Middle frontal gyrus (tissue), 1 donor: ENCODE data around the gene TRIM71.
"Not testable (repeated sequence)": the region's sequence is repeated elsewhere in the genome, so short reads cannot be mapped to it uniquely, and the experiment has no call there.

Source experiments
- DNase-seq: peaks from one replicate; pipeline ENCODE4 v3.0.0-alpha.2; 2015; ENCODE audit warnings: low spot score; ENCODE audit errors: extremely low spot score

TRIM71 gene

GRCh38 chr3:32817558-32818228 lies at the start of gene TRIM71:
TRIM71 (plus strand) TSS chr3:32817997; CDS start chr3:32818081, 84 bp downstream.
- no peak for DNase-seq

- no peak for DNase-seq
Measured at GRCh38 chr3:32778389-32778788, 39.4 kb upstream of the TRIM71 start.

- no peak for DNase-seq
Measured at GRCh38 chr3:32780071-32780734, 37.6 kb upstream of the TRIM71 start.

- DNase-seq, result no peak
Measured at GRCh38 chr3:32780735-32781210, 37.0 kb upstream of the TRIM71 start.

- peak; percentile 47 for DNase-seq
Measured at GRCh38 chr3:32781211-32781968, 36.4 kb upstream of the TRIM71 start.

- DNase-seq, result not testable (repeated sequence)
Measured at GRCh38 chr3:32781969-32782270, 35.9 kb upstream of the TRIM71 start.

GRCh38 chr3:32782407-32782806 lies 35.4 kb upstream of the TRIM71 start:
- DNase-seq, result no peak

- DNase-seq, result no peak
Measured at GRCh38 chr3:32791833-32792232, 26.0 kb upstream of the TRIM71 start.

GRCh38 chr3:32794487-32795308 lies 23.1 kb upstream of the TRIM71 start:
- no peak for DNase-seq

GRCh38 chr3:32796384-32796950 lies 21.3 kb upstream of the TRIM71 start:
- DNase-seq, result not testable (repeated sequence)

- DNase-seq, result no peak
Measured at GRCh38 chr3:32797776-32798175, 20.0 kb upstream of the TRIM71 start.

- DNase-seq, result not testable (repeated sequence)
Measured at GRCh38 chr3:32801440-32801839, 16.4 kb upstream of the TRIM71 start.

- no peak for DNase-seq
Measured at GRCh38 chr3:32813180-32813579, 4.6 kb upstream of the TRIM71 start.

GRCh38 chr3:32814361-32814760 lies 3.4 kb upstream of the TRIM71 start:
- DNase-seq, result no peak

- no peak for DNase-seq
Measured at GRCh38 chr3:32815841-32816438, 1.9 kb upstream of the TRIM71 start.

GRCh38 chr3:32816439-32817256 lies 1.1 kb upstream of the TRIM71 start:
- DNase-seq, result no peak

GRCh38 chr3:32817257-32817557 lies 590 bp upstream of the TRIM71 start:
- no peak for DNase-seq

GRCh38 chr3:32818229-32818969 lies 602 bp downstream of the TRIM71 start:
- DNase-seq, result no peak

- no peak for DNase-seq
Measured at GRCh38 chr3:32818970-32819511, 1.2 kb downstream of the TRIM71 start.
